GM12872 (cell line): ENCODE measurements around the gene LTO1.

Experiments
- TF ChIP-seq, protein P1 (sequence below): IDR thresholded peaks from 3 replicates; pipeline ENCODE4 v1.5.1; 2011; ENCODE audit warnings: low read depth, mild to moderate bottlenecking, low read length, moderate library complexity; ENCODE audit not compliant: insufficient read depth

The LTO1 gene

DNA sequence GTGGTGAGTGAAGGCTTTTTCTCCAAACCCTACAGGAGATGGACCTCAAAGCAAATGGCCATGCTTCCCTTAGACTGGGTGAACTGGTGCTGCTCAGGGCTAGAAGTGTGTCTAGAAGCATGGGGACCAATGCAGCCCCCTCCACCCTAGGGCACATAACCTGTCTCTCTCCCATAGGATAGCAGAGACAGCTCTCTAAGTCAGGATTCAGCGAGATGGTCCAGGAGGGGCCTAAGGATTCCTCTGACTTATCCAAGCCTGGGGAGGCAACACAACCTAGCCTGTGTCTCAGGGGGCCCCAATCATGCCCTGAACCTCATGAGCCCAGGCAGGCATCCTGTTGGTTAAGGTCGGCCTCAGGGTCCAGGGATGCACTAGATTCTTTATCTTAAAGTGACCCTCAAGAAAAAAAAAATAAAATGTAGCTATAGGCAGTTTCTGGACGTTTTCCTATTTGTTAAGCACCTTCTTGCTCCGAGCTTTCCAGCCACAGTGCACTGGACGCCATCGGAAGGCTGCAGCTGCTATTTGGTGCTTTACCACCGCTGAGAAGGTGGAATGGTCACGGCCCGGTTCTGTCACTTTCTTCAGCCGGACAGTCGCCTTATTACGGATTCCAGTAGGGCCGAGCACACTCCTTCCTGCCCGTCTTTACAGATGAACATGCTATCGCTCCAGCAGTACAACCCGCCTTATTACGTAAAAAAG lies 39.2 kb downstream of the LTO1 start:
- TF ChIP-seq, protein P1, sequence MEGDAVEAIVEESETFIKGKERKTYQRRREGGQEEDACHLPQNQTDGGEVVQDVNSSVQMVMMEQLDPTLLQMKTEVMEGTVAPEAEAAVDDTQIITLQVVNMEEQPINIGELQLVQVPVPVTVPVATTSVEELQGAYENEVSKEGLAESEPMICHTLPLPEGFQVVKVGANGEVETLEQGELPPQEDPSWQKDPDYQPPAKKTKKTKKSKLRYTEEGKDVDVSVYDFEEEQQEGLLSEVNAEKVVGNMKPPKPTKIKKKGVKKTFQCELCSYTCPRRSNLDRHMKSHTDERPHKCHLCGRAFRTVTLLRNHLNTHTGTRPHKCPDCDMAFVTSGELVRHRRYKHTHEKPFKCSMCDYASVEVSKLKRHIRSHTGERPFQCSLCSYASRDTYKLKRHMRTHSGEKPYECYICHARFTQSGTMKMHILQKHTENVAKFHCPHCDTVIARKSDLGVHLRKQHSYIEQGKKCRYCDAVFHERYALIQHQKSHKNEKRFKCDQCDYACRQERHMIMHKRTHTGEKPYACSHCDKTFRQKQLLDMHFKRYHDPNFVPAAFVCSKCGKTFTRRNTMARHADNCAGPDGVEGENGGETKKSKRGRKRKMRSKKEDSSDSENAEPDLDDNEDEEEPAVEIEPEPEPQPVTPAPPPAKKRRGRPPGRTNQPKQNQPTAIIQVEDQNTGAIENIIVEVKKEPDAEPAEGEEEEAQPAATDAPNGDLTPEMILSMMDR, result no peak

DNA sequence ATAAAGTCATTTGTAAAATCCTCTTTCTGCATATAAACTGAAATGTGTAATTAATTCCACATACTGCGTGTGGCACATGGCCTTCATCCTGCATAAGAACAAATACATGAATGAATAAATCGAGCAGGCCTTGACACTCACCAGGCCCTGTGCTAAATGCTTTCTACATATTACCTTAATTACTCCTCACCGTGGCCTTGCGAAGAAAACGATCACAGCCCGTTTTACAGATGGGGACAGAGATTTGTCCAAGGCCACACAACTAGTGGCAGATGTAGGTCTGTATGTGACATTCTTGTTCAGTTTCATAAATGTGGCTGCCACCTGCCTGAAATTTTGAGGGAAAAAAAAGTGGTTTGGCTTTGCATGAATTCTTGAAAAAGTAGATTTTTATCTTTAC lies 40.0 kb downstream of the LTO1 start:
- TF ChIP-seq, protein P1, result no peak

DNA sequence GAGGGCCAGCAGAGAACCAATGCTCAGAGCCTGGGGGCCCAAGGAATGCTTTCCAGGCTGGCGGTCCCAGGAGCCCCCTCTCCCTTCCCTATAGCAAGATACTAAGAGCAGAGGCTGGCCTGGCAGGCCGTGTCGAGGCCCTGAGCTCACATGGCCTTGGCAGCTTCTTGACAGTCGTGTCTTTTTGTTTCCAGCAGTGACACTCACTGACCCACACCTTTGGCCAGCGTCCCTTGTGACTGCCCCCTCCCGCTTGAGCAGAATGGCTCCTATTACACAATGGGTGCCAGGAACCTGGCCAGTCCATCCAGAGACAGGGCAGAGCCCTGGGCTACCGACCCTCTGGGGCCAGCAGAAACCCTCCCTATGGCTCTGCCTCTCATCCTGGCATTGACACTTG lies 40.6 kb downstream of the LTO1 start:
- TF ChIP-seq, protein P1, result no peak

DNA sequence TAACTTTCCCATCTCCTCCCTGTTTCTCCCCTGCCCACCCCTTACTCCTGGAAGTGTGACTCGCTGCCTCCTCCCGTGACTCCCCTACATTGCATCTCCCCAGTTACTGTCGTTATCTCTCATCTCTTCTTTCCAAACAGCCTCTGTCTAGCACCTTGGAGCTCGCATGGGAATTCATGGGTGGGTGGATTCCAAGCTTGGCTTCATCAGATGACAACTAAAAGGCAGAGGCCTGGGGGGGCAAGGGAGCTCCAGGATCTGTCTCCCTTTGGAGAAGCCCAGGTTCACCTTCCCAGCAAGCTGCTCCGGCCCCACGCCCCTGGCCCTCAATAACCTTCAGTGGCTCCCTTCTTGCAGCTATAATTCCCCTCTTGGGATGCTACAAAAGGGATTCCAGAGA lies 41.1 kb downstream of the LTO1 start:
- TF ChIP-seq, protein P1, result no peak

DNA sequence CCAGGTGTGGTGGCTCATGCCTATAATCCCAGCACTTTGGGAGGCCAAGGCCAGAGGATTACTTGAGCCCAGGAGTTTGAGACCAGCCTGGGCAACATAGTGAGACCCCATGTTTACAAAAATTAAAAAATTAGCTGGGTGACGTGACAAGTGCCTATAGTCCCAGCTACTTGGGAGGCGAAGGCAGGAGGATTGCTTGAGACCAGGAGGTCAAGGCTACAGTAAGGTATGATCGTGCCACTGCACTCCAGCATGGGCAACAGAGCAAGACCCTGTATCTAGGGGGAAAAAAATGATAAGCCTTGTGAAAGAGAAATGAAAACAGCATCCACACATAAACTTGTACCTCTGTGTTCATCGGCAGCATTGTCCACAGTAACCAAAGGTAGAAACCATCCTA lies 42.3 kb downstream of the LTO1 start:
- TF ChIP-seq, protein P1, result no peak

DNA sequence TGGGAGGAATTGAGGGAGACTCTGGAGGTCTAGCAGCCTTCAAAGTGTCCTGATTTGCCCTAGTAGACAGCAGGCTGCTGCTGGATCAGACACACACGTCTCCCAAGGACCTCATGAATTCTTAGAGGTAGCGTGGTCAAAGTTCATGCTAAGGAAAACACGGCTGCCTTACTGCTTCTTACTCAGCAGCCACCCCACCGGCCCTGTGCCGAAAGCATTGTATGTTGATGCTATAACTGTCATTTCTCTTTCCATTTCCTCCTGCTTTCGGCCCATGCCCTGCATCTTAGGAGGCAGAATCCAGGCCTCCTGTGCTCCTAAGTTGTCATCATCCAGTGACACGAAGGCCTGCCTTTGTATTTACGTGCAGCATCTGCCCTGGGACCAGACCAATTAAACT lies 44.7 kb downstream of the LTO1 start:
- TF ChIP-seq, protein P1, result no peak

DNA sequence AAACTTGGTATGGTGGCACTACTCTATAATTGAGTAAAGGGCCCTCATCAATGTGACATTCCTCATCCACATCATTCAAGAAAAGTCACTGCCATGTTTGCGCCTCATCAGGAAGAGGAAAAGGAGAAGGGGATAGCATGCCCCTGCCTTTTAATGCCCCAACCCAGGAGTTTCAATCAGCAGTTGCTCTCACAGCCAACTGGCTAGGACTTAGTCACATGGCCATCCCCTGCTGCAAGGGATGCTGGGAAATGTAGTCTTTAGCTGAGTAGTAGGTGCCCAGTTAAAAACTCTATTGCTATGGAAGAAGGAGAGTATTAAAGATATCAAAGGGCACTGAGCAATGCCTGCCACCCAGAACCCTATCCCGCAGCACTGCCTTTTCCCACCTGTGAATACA lies 45.1 kb downstream of the LTO1 start:
- TF ChIP-seq, protein P1, result no peak
